SK-N-MC (cell line): ENCODE data around the gene CRABP2.

Experiments
- EZH2 ChIP-seq: fragments of 200-600 bp; sonication (generic); IDR thresholded peaks from one replicate; pipeline ENCODE4 v1.6.1; 2017; ENCODE audit warnings: antibody characterized with exemption
- FOXP2 ChIP-seq: optimal IDR thresholded peaks from 2 replicates; pipeline ENCODE3; 2011; ENCODE audit warnings: mild to moderate bottlenecking, moderate library complexity; ENCODE audit not compliant: insufficient read depth; ENCODE audit errors: extremely low read length, control extremely low read depth
- POLR2AphosphoS5 ChIP-seq: IDR thresholded peaks from 2 replicates; pipeline ENCODE4 v1.6.1; 2012; ENCODE audit warnings: mild to moderate bottlenecking, low read depth, low read length, borderline replicate concordance

GRCh38 chr1:156689035-156689952 lies 16.1 kb downstream of the CRABP2 start:
- no peak for TF ChIP-seq EZH2
- no peak for TF ChIP-seq POLR2AphosphoS5
- no peak for TF ChIP-seq FOXP2
